ENCODE data around the gene GNB5.

The GNB5 gene

DNA sequence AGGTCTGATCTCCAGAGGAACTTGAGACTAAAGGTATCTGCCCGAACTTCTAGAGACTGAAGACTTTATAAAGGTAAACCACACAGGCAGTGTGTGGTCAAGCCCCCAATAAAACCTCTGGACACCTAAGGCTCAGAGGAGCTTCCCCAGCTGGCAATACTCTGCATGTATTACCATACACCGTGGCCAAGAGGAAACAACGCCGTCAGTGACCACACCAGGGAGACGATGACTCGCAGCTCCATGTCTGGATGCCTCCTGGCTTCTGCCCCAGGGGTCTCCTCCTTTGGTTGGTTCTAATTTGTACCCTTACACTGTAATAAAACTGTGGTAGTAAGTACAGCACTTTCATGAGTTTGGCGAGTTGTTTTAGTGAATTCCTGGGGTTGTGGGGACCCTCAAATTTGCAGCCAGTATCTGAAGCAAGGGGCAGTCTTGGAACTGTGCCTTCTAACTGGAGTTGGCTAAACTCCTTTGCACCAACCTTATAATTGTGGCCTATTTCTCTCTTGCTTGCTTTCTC, 46.5 kb downstream of the GNB5 start:
- peak; percentile 61 for DNase-seq (ENCODE audit: low read depth, low spot score)

- peak; percentile 88 for DNase-seq (ENCODE audit: low read depth, low spot score)
Measured at GRCh38 chr15:52143873-52144272, 47.3 kb downstream of the GNB5 start.

- no peak for DNase-seq (ENCODE audit: low read depth, low spot score)
Measured at GRCh38 chr15:52140646-52141045, 50.5 kb downstream of the GNB5 start.

GRCh38 chr15:52139599-52140462, 51.4 kb downstream of the GNB5 start:
- peak; percentile 81 for DNase-seq (ENCODE audit: low read depth, low spot score)

DNA sequence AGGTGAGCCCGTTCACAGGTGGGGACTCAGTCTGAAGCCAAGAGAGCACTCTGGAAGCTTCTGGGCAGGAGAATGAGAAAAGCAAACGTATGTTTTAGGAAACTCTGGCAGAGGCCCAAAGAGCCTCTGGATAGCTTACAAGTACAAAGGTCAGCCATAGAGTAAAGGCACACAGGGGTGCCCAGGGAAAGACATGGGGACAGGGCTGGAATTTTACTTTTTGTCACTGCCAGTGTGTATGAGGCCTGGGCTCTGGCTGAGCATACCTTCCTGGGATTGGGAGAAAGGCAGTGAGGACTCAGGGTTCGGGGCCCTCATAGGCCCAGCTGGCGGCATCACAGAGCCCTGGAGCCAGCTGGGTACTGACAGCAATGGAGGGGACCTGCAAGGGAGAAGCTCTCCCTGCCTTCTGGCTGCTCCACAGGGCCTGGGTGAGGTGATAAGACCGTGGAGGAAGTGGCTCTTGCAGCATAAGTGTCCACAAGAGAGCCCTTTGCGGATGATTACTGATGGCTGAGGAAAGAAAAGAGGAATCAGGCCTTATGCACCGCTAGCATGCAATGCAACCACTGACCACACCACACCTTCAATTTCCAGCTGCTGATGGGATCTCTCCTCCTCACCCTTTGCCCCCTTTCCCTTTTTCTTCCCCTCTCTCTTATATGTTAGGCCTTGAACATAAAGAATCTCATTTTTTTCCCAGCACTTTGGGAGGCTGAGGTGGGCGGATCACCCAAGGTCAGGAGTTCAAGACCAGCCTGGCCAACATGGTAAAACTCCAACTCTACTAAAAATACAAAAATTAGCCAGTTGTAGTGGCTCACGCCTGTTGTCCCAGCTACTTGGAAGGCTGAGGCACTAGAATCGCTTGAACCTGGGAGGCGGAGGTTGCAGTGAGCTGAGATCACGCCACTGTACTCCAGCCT, 53.5 kb downstream of the GNB5 start:
- DNase-seq (ENCODE audit: low read depth, low spot score), result no peak

DNA sequence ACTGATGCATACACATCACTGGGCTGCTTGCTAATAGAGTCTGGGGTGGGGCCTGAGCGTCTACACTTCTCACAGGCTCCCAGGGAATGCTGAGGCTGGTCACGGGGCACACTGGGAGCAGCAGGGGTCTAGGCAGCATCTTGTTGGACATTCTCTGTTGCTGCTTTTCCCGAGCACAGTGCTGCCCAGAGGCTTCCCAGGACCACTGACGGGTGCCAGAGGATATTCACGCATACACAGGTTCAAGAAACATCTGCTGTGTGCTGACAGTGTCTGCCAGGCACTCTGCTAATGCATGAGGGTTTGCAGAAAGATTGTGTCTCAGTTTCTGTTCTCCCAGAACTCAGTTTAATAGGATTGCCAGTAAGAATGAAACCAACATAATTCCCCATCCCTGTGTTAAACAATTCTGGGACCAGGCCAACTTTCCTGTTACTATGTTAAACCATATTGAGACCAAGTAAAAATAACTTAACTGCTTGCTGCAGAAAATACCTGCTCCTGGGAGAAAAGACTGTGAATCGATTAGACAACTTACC, 54.7 kb downstream of the GNB5 start:
- DNase-seq (ENCODE audit: low read depth, low spot score), result peak; percentile 52

GRCh38 chr15:52134502-52135144, 56.6 kb downstream of the GNB5 start:
- no peak for DNase-seq (ENCODE audit: low read depth, low spot score)

GRCh38 chr15:52133510-52134220, 57.5 kb downstream of the GNB5 start:
- DNase-seq (ENCODE audit: low read depth, low spot score), result no peak

DNA sequence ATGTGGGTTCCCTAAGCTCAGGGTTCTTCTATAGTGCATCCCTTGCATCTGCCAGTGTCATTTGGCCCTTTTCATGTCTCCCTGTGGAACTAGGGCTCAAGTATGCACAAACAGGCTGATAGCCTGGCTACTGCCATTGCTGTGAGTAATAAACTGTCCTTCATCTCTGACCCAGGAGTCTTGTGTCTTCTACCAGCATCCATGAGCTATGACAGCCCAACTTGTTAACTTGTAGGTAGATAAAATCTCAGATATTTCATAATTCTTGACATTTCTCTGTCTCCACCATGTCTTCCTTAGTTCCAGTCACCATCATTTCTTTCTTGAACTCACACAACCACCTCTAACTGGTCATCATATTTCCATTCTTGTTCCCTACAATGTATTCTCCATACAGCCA, 59.1 kb downstream of the GNB5 start:
- no peak for DNase-seq (ENCODE audit: low read depth, low spot score)

- DNase-seq (ENCODE audit: low read depth, low spot score), result no peak
Measured at GRCh38 chr15:52128568-52128967, 62.6 kb downstream of the GNB5 start.

DNA sequence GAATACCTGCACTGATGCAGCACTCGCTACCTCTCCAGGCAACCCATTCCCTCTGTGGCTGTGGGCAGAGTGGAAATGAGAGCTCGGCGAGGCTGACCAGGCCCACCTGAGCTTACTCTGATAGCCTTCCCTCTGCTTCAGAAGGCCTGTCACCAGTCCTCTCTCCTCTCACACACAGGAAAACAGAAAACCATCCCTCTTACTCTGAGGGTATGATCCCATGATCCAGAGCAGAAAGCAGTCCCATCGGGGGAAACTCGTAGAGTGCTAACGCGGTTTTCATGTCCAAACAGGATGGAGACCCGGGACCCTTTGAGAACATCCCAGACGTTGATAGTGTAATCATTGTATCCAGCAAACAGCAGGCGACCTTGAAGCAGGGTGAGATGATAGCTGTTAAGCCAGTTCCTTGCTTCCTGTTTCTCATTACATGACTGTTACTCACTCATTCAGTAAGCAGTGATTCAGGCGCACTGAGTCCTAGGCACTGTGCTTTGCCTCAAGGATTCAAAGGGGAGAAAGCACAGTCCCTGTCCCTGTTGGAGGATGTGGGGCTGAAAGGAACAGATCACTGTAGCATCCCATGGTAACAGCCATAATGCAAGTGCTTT, 66.8 kb downstream of the GNB5 start:
- DNase-seq (ENCODE audit: low read depth, low spot score), result no peak

- no peak for DNase-seq (ENCODE audit: low read depth, low spot score)
Measured at GRCh38 chr15:52121896-52122295, 69.3 kb downstream of the GNB5 start.

GRCh38 chr15:52121006-52121405, 70.2 kb downstream of the GNB5 start:
- no peak for DNase-seq (ENCODE audit: low read depth, low spot score)

DNA sequence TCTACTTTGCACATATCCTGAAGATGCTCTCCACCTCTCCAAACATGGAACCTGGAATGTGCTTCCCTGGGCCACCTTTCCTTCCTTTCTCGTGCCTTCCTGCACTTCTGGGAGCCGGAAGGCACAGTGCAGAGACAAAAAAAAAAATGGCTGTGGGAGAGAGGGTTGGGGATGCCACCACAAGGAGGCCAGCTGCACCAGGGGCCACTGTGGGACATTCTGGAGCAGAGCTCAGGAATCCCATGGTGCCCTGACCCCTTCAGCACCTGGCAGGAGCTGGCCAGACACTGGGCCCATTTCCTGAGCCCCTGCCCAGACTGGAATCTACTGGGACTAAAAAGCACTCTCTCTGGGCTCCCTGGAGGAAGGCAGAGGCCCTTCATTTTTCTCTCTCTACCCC, 70.7 kb downstream of the GNB5 start:
- no peak for DNase-seq (ENCODE audit: low read depth, low spot score)

- no peak for DNase-seq (ENCODE audit: low read depth, low spot score)
Measured at GRCh38 chr15:52118969-52119749, 72.0 kb downstream of the GNB5 start.

GRCh38 chr15:52117549-52117948, 73.6 kb downstream of the GNB5 start:
- no peak for DNase-seq (ENCODE audit: low read depth, low spot score)

- no peak for DNase-seq (ENCODE audit: low read depth, low spot score)
Measured at GRCh38 chr15:52115598-52116427, 75.4 kb downstream of the GNB5 start.

- no peak for DNase-seq (ENCODE audit: low read depth, low spot score)
Measured at GRCh38 chr15:52114261-52115055, 76.7 kb downstream of the GNB5 start.

All from astrocyte of the hippocampus (primary cell).